Panc1 (cell line): ENCODE measurements around the gene SORCS1. TPM values are rescaled to one million over a fixed set of nuclear protein-coding genes. Genes with fewer than 3 reads are reported as not detected.

ENCODE experiments used
- ATAC-seq: fragments of 200-7000 bp; cut with Tn5 transposase; 2 replicates; pipeline ENCODE4 v1.9.1; 2020; ENCODE audit warnings: mild to moderate bottlenecking, moderate library complexity
- BruUV-seq: library from RNA; stranded (reverse); fragments of 400-500 nt; replicated peaks from 2 replicates; lab custom pipeline; 2021; lab: Mats Ljungman, UMichigan
- CTCF ChIA-PET: fragments of 300-600 bp; sonication (Branson Sonifier 250); formaldehyde crosslinking; loops from one replicate; lab custom pipeline; 2022; ENCODE audit warnings: antibody characterized with exemption; lab: Charles Lee
- POLR2A ChIA-PET: fragments of 300-600 bp; sonication (Branson Sonifier 250); formaldehyde crosslinking; loops from one replicate; lab custom pipeline; 2022; ENCODE audit warnings: antibody characterized with exemption; lab: Charles Lee
- DNase-seq: peaks from one replicate; pipeline ENCODE4 v3.0.0-alpha.2; 2010; ENCODE audit warnings: low read depth, low spot score
- H3K27ac ChIP-seq: 2 replicates; pipeline ENCODE4 v1.5.1; 2011; ENCODE audit warnings: mild to moderate bottlenecking, low read length, inconsistent platforms
- H3K27me3 ChIP-seq: fragments of 200-500 bp; sonication (Bioruptor generic); 2 replicates; pipeline ENCODE4 v1.6.0; 2014; ENCODE audit warnings: low read length, inconsistent platforms; ENCODE audit not compliant: control insufficient read depth, insufficient read depth
- H3K36me3 ChIP-seq: fragments of 200-500 bp; sonication (Bioruptor generic); 2 replicates; pipeline ENCODE4 v1.5.1; 2014; ENCODE audit warnings: inconsistent platforms, mild to moderate bottlenecking, low read length, moderate library complexity; ENCODE audit not compliant: control insufficient read depth, insufficient read depth
- H3K4me1 ChIP-seq: 2 replicates; pipeline ENCODE4 v1.5.1; 2011; ENCODE audit warnings: inconsistent platforms, mild to moderate bottlenecking, low read length, moderate library complexity; ENCODE audit not compliant: control insufficient read depth, insufficient read depth
- H3K4me3 ChIP-seq, 2 experiments: 2 replicates each; pipeline ENCODE4 v1.5.1; 2011 to 2012; ENCODE audit warnings: low read depth in 2 of 2, low read length in 2 of 2, mild to moderate bottlenecking in 2 of 2, inconsistent platforms in 1 of 2, moderate library complexity in 1 of 2
- H3K9me3 ChIP-seq: fragments of 200-500 bp; sonication (Bioruptor generic); 2 replicates; pipeline ENCODE4 v1.5.1; 2014; ENCODE audit warnings: low read depth, mild to moderate bottlenecking, inconsistent platforms, low read length, moderate library complexity; ENCODE audit not compliant: control insufficient read depth, insufficient read depth
- CTCF ChIP-seq: fragments of 450-650 bp; IDR thresholded peaks from 2 replicates; pipeline ENCODE4 v1.5.1; 2017; ENCODE audit warnings: mild to moderate bottlenecking
- POLR2AphosphoS5 ChIP-seq: IDR thresholded peaks from 2 replicates; pipeline ENCODE4 v1.6.1; 2012; ENCODE audit warnings: mild to moderate bottlenecking, low read depth, low read length, moderate library complexity
- REST ChIP-seq, 2 experiments: IDR thresholded peaks; 2 replicates each; pipeline ENCODE4 v1.6.1; 2011 to 2012; ENCODE audit warnings: low read depth in 2 of 2, control low read depth in 1 of 2, low read length in 1 of 2, mild to moderate bottlenecking in 1 of 2, moderate library complexity in 1 of 2; ENCODE audit not compliant: insufficient read depth in 1 of 2
- SIN3A ChIP-seq: IDR thresholded peaks from 2 replicates; pipeline ENCODE4 v1.6.1; 2012; ENCODE audit warnings: low read depth, mild to moderate bottlenecking, low read length, moderate library complexity, borderline replicate concordance; ENCODE audit not compliant: insufficient read depth
- TCF7L2 ChIP-seq: IDR thresholded peaks from 2 replicates; pipeline ENCODE4 v1.6.1; 2011; ENCODE audit warnings: mild to moderate bottlenecking, low read depth, low read length, inconsistent platforms
- in situ Hi-C: cut with HindIII; loops from 2 replicates; pipeline ENCODE4 v1.10.0; 2016; ENCODE audit warnings: low sequenced_read_pairs, low pct_unique_long_range_greater_than_20kb
- intact Hi-C: fragments of 100-400 bp; cut with micrococcal nuclease; formaldehyde crosslinking; loops from one replicate; pipeline ENCODE4 v1.10.0; 2022; ENCODE audit not compliant: unreplicated experiment
- total RNA-seq: library from RNA; stranded (reverse); gene quantifications from one replicate; pipeline ENCODE4 v1.2.1, GENCODE V29; 2021; ENCODE audit not compliant: unreplicated experiment

SORCS1 gene
- total RNA-seq, 1 experiment from 2014 or later, result not detected

GRCh38 chr10:106571192-106571946 lies 593.1 kb downstream of the SORCS1 start:
- in situ Hi-C loops, result no loop called here
- intact Hi-C loops, result no loop called here
- Histone ChIP-seq H3K36me3 (no peaks in the 10 kb centered on the region), H3K27me3 (peaks cover 1% of the 10 kb centered on the region; the same call in 1 of the 2 replicates), H3K4me1 (no peaks in the 10 kb centered on the region), H3K9me3 (no peaks in the 10 kb centered on the region), H3K4me3 (no peak overlapping the region), H3K27ac (no peak overlapping the region)
- DNase-seq, result peak; percentile 24
- CTCF ChIA-PET, result interaction anchor here (0.6 kb wide), 1 partner anchor 159 kb away, joined by 4 read pairs; no protein-coding TSS in a partner anchor
- no peak for TF ChIP-seq SIN3A
- no peak for TF ChIP-seq TCF7L2
- TF ChIP-seq CTCF, result peak; percentile 75
- no TSS peak for BruUV-seq
- no peak for ATAC-seq
- POLR2A ChIA-PET, result no interaction called here

- ATAC-seq (no peak), DNase-seq (no peak)
- in situ Hi-C loops (no loop called here), intact Hi-C loops (no loop called here)
- no peaks in the 10 kb centered on the region for H3K27me3 ChIP-seq
- no TSS peak for BruUV-seq
- ChIA-PET POLR2A (no interaction called here), CTCF (no interaction called here)
- H3K9me3 ChIP-seq, result no peaks in the 10 kb centered on the region
- H3K36me3 ChIP-seq, result no peaks in the 10 kb centered on the region
- TF ChIP-seq SIN3A (no peak), CTCF (no peak), REST (IDR thresholded peaks at IDR 0.05; ENCODE audit: insufficient read depth in 1 of 2, low read depth in 2 of 2, low read length in 1 of 2) (no peak), TCF7L2 (no peak), POLR2AphosphoS5 (no peak)
- no peak overlapping the region for H3K4me3 ChIP-seq
- H3K4me1 ChIP-seq, result no peaks in the 10 kb centered on the region
- H3K27ac ChIP-seq, result no peak overlapping the region
Observed at GRCh38 chr10:106570268-106570667, 594.2 kb downstream of the SORCS1 start.
